ENCODE results near the gene HGFAC.

- TF ChIP-seq FOXP2 (optimal IDR thresholded peaks at IDR 0.05; ENCODE audit: control extremely low read depth, extremely low read length, insufficient read depth) (no peak), EZH2 (IDR thresholded peaks at IDR 0.05) (no peak)
Measured at GRCh38 chr4:3405176-3405575, 36.6 kb upstream of the HGFAC start.

All from SK-N-MC (cell line).